OCI-LY1 (cell line): ENCODE measurements around the gene TMCC2.

Experiments used
- EZH2 ChIP-seq: fragments of 200-600 bp; sonication (generic), shearing (Covaris generic); IDR thresholded peaks from 2 replicates; pipeline ENCODE4 v1.8.0; 2017; ENCODE audit warnings: borderline replicate concordance, mixed run types, mild to moderate bottlenecking, antibody characterized with exemption, low read length, moderate library complexity, mixed read lengths
- TF ChIP-seq, protein P1 (sequence below): fragments of 200-600 bp; sonication (generic), shearing (Covaris generic); IDR thresholded peaks from 2 replicates; pipeline ENCODE4 v1.5.1; 2017; ENCODE audit warnings: mild to moderate bottlenecking, antibody characterized with exemption, low read length, moderate library complexity, mixed read lengths

DNA sequence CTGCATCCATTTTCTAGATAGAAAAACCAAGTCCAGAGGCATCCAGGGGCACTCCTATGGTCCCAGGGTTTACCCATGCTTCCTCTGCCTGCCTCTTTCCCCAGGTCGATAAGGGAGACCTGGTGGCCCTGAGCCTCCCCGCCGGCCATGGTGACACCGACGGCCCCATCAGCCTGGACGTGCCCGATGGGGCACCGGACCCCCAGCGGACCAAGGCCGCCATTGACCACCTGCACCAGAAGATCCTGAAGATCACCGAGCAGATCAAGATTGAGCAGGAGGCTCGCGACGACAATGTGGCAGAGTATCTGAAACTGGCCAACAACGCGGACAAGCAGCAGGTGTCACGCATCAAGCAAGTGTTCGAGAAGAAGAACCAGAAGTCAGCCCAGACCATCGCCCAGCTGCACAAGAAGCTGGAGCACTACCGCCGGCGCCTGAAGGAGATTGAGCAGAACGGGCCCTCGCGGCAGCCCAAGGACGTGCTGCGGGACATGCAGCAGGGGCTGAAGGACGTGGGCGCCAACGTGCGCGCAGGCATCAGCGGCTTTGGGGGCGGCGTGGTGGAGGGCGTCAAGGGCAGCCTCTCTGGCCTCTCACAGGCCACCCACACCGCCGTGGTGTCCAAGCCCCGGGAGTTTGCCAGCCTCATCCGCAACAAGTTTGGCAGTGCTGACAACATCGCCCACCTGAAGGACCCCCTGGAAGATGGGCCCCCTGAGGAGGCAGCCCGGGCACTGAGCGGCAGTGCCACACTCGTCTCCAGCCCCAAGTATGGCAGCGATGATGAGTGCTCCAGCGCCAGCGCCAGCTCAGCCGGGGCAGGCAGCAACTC, 41.3 kb downstream of the TMCC2 start:
- TF ChIP-seq, protein P1, sequence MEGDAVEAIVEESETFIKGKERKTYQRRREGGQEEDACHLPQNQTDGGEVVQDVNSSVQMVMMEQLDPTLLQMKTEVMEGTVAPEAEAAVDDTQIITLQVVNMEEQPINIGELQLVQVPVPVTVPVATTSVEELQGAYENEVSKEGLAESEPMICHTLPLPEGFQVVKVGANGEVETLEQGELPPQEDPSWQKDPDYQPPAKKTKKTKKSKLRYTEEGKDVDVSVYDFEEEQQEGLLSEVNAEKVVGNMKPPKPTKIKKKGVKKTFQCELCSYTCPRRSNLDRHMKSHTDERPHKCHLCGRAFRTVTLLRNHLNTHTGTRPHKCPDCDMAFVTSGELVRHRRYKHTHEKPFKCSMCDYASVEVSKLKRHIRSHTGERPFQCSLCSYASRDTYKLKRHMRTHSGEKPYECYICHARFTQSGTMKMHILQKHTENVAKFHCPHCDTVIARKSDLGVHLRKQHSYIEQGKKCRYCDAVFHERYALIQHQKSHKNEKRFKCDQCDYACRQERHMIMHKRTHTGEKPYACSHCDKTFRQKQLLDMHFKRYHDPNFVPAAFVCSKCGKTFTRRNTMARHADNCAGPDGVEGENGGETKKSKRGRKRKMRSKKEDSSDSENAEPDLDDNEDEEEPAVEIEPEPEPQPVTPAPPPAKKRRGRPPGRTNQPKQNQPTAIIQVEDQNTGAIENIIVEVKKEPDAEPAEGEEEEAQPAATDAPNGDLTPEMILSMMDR, result no peak
- TF ChIP-seq EZH2, result no peak
